ENCODE data around the gene JAK1. TPM values are rescaled to one million over a fixed set of nuclear protein-coding genes. Genes with fewer than 3 reads are reported as not detected.

Gene JAK1
- total and polyA plus RNA-seq, 9 of the 15 experiments (the other 6 are each of a cell fraction or from before 2014, with no cell fraction given), result 9.7 to 44.1 (median 42.5) TPM

DNA sequence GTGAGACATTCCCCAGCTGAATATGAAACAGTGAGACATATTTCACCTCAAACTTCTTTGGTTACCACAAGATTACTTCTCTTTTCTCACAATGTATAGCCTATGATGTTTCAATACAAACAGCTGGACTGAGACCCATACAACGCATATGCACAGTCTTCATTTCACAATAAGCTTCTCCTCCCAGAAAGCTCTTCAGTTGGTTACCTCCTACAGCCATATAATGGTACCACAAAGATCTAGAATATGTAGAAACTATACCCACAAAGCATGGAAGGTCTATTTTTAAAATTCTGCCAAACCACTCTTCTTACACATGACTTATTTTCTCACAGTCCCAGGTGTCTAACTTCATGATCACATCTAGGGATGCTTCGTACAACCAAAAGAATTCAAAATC, 70.8 kb downstream of the JAK1 start:
- peaks cover 67% of the 10 kb centered on the region for H3K79me2 ChIP-seq (ENCODE audit: control insufficient read depth, insufficient read depth, low read length)
- H3K27ac ChIP-seq (ENCODE audit: extremely low read depth, low read depth, low read length), result no peak overlapping the region
- intact Hi-C loops (cut with micrococcal nuclease) (loop anchor here (5.0 kb wide), 1 partner anchor 72 kb away; the partner anchor contains the start of gene JAK1), in situ Hi-C loops (cut with MboI) (no loop called here)
- H3K4me3 ChIP-seq, result no peak overlapping the region
- CTCF ChIA-PET (ENCODE audit: low intra/inter-chr PET ratio), result no interaction called here
- peaks cover 8% of the 10 kb centered on the region for H4K20me1 ChIP-seq (replicated peaks; ENCODE audit: control insufficient read depth, insufficient read depth, low read length)
- TF ChIP-seq, protein P1, sequence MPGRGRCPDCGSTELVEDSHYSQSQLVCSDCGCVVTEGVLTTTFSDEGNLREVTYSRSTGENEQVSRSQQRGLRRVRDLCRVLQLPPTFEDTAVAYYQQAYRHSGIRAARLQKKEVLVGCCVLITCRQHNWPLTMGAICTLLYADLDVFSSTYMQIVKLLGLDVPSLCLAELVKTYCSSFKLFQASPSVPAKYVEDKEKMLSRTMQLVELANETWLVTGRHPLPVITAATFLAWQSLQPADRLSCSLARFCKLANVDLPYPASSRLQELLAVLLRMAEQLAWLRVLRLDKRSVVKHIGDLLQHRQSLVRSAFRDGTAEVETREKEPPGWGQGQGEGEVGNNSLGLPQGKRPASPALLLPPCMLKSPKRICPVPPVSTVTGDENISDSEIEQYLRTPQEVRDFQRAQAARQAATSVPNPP (IDR thresholded peaks at IDR 0.05; ENCODE audit: borderline replicate concordance, insufficient read depth, insufficient read length), result no peak
- TF ChIP-seq POLR3G (IDR thresholded peaks at IDR 0.05; ENCODE audit: extremely low read depth, insufficient read length, insufficient replicate concordance) (no peak), ERF (CRISPR knock-in tag; IDR thresholded peaks at IDR 0.05) (no peak), NR1H2 (CRISPR knock-in tag; IDR thresholded peaks at IDR 0.05) (no peak), PHB2 (IDR thresholded peaks at IDR 0.05; ENCODE audit: low read depth) (no peak), ZNF140 (CRISPR knock-in tag; IDR thresholded peaks at IDR 0.05) (no peak), ARNT (IDR thresholded peaks at IDR 0.05) (no peak), PPARD (CRISPR knock-in tag; IDR thresholded peaks at IDR 0.05) (no peak), KLF16 (IDR thresholded peaks at IDR 0.05) (no peak), TCF3 (CRISPR knock-in tag; IDR thresholded peaks at IDR 0.05) (no peak), ZNF143 (CRISPR knock-in tag; IDR thresholded peaks at IDR 0.05) (no peak), JUNB (CRISPR knock-in tag; conservative IDR thresholded peaks at IDR 0.05) (no peak)
- TF ChIP-seq, protein P2, sequence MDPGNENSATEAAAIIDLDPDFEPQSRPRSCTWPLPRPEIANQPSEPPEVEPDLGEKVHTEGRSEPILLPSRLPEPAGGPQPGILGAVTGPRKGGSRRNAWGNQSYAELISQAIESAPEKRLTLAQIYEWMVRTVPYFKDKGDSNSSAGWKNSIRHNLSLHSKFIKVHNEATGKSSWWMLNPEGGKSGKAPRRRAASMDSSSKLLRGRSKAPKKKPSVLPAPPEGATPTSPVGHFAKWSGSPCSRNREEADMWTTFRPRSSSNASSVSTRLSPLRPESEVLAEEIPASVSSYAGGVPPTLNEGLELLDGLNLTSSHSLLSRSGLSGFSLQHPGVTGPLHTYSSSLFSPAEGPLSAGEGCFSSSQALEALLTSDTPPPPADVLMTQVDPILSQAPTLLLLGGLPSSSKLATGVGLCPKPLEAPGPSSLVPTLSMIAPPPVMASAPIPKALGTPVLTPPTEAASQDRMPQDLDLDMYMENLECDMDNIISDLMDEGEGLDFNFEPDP (CRISPR knock-in tag; IDR thresholded peaks at IDR 0.05), result no peak
- TF ChIP-seq, protein P3, sequence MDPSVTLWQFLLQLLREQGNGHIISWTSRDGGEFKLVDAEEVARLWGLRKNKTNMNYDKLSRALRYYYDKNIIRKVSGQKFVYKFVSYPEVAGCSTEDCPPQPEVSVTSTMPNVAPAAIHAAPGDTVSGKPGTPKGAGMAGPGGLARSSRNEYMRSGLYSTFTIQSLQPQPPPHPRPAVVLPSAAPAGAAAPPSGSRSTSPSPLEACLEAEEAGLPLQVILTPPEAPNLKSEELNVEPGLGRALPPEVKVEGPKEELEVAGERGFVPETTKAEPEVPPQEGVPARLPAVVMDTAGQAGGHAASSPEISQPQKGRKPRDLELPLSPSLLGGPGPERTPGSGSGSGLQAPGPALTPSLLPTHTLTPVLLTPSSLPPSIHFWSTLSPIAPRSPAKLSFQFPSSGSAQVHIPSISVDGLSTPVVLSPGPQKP (CRISPR knock-in tag; IDR thresholded peaks at IDR 0.05), result no peak
- TF ChIP-seq, protein P4, sequence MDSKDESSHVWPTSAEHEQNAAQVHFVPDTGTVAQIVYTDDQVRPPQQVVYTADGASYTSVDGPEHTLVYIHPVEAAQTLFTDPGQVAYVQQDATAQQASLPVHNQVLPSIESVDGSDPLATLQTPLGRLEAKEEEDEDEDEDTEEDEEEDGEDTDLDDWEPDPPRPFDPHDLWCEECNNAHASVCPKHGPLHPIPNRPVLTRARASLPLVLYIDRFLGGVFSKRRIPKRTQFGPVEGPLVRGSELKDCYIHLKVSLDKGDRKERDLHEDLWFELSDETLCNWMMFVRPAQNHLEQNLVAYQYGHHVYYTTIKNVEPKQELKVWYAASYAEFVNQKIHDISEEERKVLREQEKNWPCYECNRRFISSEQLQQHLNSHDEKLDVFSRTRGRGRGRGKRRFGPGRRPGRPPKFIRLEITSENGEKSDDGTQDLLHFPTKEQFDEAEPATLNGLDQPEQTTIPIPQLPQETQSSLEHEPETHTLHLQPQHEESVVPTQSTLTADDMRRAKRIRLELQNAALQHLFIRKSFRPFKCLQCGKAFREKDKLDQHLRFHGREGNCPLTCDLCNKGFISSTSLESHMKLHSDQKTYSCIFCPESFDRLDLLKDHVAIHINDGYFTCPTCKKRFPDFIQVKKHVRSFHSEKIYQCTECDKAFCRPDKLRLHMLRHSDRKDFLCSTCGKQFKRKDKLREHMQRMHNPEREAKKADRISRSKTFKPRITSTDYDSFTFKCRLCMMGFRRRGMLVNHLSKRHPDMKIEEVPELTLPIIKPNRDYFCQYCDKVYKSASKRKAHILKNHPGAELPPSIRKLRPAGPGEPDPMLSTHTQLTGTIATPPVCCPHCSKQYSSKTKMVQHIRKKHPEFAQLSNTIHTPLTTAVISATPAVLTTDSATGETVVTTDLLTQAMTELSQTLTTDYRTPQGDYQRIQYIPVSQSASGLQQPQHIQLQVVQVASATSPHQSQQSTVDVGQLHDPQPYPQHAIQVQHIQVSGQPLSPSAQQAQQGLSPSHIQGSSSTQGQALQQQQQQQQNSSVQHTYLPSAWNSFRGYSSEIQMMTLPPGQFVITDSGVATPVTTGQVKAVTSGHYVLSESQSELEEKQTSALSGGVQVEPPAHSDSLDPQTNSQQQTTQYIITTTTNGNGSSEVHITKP (IDR thresholded peaks at IDR 0.05; ENCODE audit: partially characterized antibody), result no peak
- TF ChIP-seq, protein P5, sequence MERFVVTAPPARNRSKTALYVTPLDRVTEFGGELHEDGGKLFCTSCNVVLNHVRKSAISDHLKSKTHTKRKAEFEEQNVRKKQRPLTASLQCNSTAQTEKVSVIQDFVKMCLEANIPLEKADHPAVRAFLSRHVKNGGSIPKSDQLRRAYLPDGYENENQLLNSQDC (CRISPR knock-in tag; IDR thresholded peaks at IDR 0.05), result no peak
- H3K9me3 ChIP-seq (replicated peaks; ENCODE audit: control insufficient read depth, insufficient read depth, low read depth, low read length), result no peaks in the 10 kb centered on the region
- H3K9ac ChIP-seq (ENCODE audit: insufficient read depth in 1 of 2, low read depth in 2 of 2, low read length in 2 of 2), result no peak overlapping the region
- no peak overlapping the region for H3K4me2 ChIP-seq (ENCODE audit: insufficient read depth, low read length)
- WGBS (ENCODE audit: insufficient coverage, low coverage, missing lambda C conversion rate), result 65% methylated on average over 2 of the region's 2 CpGs
- no peaks in the 10 kb centered on the region for H3K36me3 ChIP-seq (ENCODE audit: control insufficient read depth, insufficient read depth, low read length)
- H2AFZ ChIP-seq (ENCODE audit: low read depth, low read length), result no peak overlapping the region
- peaks cover 13 to 57% of the 10 kb centered on the region in 2 experiments; a peak in 4 of 5 replicates for H3K4me1 ChIP-seq (replicated peaks in 1 of 2; ENCODE audit: control insufficient read depth in 2 of 2, insufficient read depth in 2 of 2, low read length in 2 of 2)
- H3K9me1 ChIP-seq (ENCODE audit: control insufficient read depth, insufficient read depth, low read length), result no peaks in the 10 kb centered on the region
- DNase-seq (ENCODE audit: extremely low read depth in 1 of 4, low spot score in 3 of 4), result no peak
- no peaks in the 10 kb centered on the region for H3K27me3 ChIP-seq (ENCODE audit: control insufficient read depth in 2 of 2, insufficient read depth in 2 of 2, low read length in 2 of 2)
- ATAC-seq, result no peak
- FAIRE-seq, result no peak
- no TSS peak for BruUV-seq (replicated peaks)
- POLR2A ChIA-PET, result interaction anchor here (0.8 to 1.4 kb wide), 3 partner anchors 13 to 22 kb away, joined by 3 to 4 read pairs (median 3); no protein-coding TSS in a partner anchor

Measured in K562 (cell line).